Astrocyte (in vitro differentiated cells and primary cell): ENCODE data around the gene CCDC77. TPM values are rescaled to one million over a fixed set of nuclear protein-coding genes. Genes with fewer than 3 reads are reported as not detected.
"Not testable (repeated sequence)": the region's sequence is repeated elsewhere in the genome, so short reads cannot be mapped to it uniquely, and the experiment has no call there.

Experiments
- DNase-seq: peaks from one replicate; pipeline ENCODE4 v3.0.0-alpha.2; 2010; ENCODE audit warnings: low read depth
- FAIRE-seq: peaks from 2 replicates; lab custom pipeline; 2011; peaks lifted over from hg19 to GRCh38; lab: Jason Lieb, UNC
- H2AFZ ChIP-seq: 2 replicates; pipeline ENCODE4 v1.6.0; 2012; ENCODE audit warnings: low read depth, low read length, inconsistent platforms
- H3K27ac ChIP-seq: 2 replicates; pipeline ENCODE4 v1.5.1; 2011; ENCODE audit warnings: low read depth, low read length, inconsistent platforms
- H3K27me3 ChIP-seq: 2 replicates; pipeline ENCODE4 v1.6.0; 2011; ENCODE audit warnings: low read length, inconsistent platforms; ENCODE audit not compliant: insufficient read depth
- H3K36me3 ChIP-seq: 2 replicates; pipeline ENCODE4 v1.5.1; 2011; ENCODE audit warnings: low read length, inconsistent platforms; ENCODE audit not compliant: insufficient read depth
- H3K4me1 ChIP-seq: 2 replicates; pipeline ENCODE4 v1.5.1; 2011; ENCODE audit warnings: low read length, inconsistent platforms; ENCODE audit not compliant: insufficient read depth
- H3K4me2 ChIP-seq: 2 replicates; pipeline ENCODE4 v1.6.0; 2012; ENCODE audit warnings: low read length, inconsistent platforms
- H3K4me3 ChIP-seq: 2 replicates; pipeline ENCODE4 v1.5.1; 2011; ENCODE audit warnings: low read depth, mild to moderate bottlenecking, low read length, inconsistent platforms; ENCODE audit not compliant: insufficient read depth
- H3K79me2 ChIP-seq: 2 replicates; pipeline ENCODE4 v1.6.0; 2012; ENCODE audit warnings: mild to moderate bottlenecking, low read length, inconsistent platforms; ENCODE audit not compliant: insufficient read depth
- H3K9ac ChIP-seq: 2 replicates; pipeline ENCODE4 v1.6.0; 2012; ENCODE audit warnings: mild to moderate bottlenecking, low read length, inconsistent platforms
- H3K9me3 ChIP-seq: 2 replicates; pipeline ENCODE4 v1.5.1; 2012; ENCODE audit warnings: low read depth, mild to moderate bottlenecking, low read length, inconsistent platforms; ENCODE audit not compliant: insufficient read depth
- H4K20me1 ChIP-seq: 2 replicates; pipeline ENCODE4 v1.6.0; 2012; ENCODE audit warnings: low read length, inconsistent platforms; ENCODE audit not compliant: insufficient read depth
- H3K27ac Mint-ChIP-seq: one replicate; pipeline ENCODE4 v1.8.0; 2021; ENCODE audit warnings: mild to moderate bottlenecking, mixed read lengths; ENCODE audit not compliant: unreplicated experiment
- H3K27me3 Mint-ChIP-seq: one replicate; pipeline ENCODE4 v1.8.0; 2021; ENCODE audit warnings: low read depth, mixed read lengths; ENCODE audit not compliant: unreplicated experiment
- H3K36me3 Mint-ChIP-seq: one replicate; pipeline ENCODE4 v1.8.0; 2021; ENCODE audit warnings: low read depth, mixed read lengths; ENCODE audit not compliant: unreplicated experiment
- H3K4me1 Mint-ChIP-seq: one replicate; pipeline ENCODE4 v1.8.0; 2021; ENCODE audit warnings: low read depth, mixed read lengths; ENCODE audit not compliant: unreplicated experiment
- H3K4me3 Mint-ChIP-seq: one replicate; pipeline ENCODE4 v1.8.0; 2021; ENCODE audit warnings: mild to moderate bottlenecking, moderate library complexity, mixed read lengths; ENCODE audit not compliant: unreplicated experiment
- H3K9me3 Mint-ChIP-seq: one replicate; pipeline ENCODE4 v1.8.0; 2021; ENCODE audit warnings: mild to moderate bottlenecking, mixed read lengths; ENCODE audit not compliant: unreplicated experiment
- EZH2 ChIP-seq: IDR thresholded peaks from 2 replicates; pipeline ENCODE4 v1.6.1; 2012; ENCODE audit warnings: mild to moderate bottlenecking, low read length, inconsistent platforms; ENCODE audit not compliant: insufficient read depth
- total RNA-seq: library from RNA; stranded (reverse); gene quantifications from 2 replicates; pipeline ENCODE4 v1.2.1, GENCODE V29; 2021
- TF ChIP-seq, protein P1 (sequence below): IDR thresholded peaks from 2 replicates; pipeline ENCODE4 v1.5.1; 2011; ENCODE audit warnings: low read depth, mild to moderate bottlenecking, inconsistent platforms, low read length, moderate library complexity; ENCODE audit not compliant: insufficient read depth

CCDC77 gene
- total RNA-seq, 1 donor from 2014 or later: 9.3 TPM

GRCh38 chr12:359091-359490, 42.4 kb upstream of the CCDC77 start:
- H3K4me3 Mint-ChIP-seq: no peak overlapping the region
- Histone ChIP-seq H2AFZ (no peak overlapping the region), H4K20me1 (peaks cover 25% of the 10 kb centered on the region), H3K36me3 (peaks cover 40% of the 10 kb centered on the region), H3K4me1 (peaks cover 9% of the 10 kb centered on the region), H3K4me2 (no peak overlapping the region), H3K4me3 (no peak overlapping the region), H3K9me3 (no peaks in the 10 kb centered on the region), H3K79me2 (peaks cover 27% of the 10 kb centered on the region), H3K27me3 (no peaks in the 10 kb centered on the region), H3K9ac (no peak overlapping the region), H3K27ac (no peak overlapping the region)
- FAIRE-seq: no peak
- peaks cover 11% of the 10 kb centered on the region for H3K4me1 Mint-ChIP-seq
- H3K9me3 Mint-ChIP-seq: peaks cover 3% of the 10 kb centered on the region
- no peak overlapping the region for H3K27ac Mint-ChIP-seq
- H3K36me3 Mint-ChIP-seq: peaks cover 43% of the 10 kb centered on the region
- no peak for TF ChIP-seq EZH2
- TF ChIP-seq, protein P1, sequence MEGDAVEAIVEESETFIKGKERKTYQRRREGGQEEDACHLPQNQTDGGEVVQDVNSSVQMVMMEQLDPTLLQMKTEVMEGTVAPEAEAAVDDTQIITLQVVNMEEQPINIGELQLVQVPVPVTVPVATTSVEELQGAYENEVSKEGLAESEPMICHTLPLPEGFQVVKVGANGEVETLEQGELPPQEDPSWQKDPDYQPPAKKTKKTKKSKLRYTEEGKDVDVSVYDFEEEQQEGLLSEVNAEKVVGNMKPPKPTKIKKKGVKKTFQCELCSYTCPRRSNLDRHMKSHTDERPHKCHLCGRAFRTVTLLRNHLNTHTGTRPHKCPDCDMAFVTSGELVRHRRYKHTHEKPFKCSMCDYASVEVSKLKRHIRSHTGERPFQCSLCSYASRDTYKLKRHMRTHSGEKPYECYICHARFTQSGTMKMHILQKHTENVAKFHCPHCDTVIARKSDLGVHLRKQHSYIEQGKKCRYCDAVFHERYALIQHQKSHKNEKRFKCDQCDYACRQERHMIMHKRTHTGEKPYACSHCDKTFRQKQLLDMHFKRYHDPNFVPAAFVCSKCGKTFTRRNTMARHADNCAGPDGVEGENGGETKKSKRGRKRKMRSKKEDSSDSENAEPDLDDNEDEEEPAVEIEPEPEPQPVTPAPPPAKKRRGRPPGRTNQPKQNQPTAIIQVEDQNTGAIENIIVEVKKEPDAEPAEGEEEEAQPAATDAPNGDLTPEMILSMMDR: no peak
- no peak for DNase-seq
- no peaks in the 10 kb centered on the region for H3K27me3 Mint-ChIP-seq

DNA sequence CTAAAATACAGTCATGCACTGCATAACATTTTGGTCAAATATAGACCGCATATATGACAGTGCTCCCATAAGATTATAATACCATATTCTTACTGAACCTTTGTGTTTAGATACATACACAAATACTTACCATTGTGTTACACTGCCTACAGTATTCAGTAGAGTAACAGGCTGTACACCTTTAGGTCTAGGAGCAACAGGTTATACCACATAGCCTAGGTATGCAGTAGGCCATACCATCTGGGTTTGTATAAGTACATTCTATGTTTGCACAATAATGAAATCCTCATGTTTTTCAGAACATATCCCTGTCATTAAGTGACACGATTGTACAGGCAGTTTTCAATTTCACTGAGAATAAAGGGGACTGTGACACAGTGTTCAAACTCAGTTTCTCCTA, 34.6 kb upstream of the CCDC77 start:
- DNase-seq: no peak
- Histone ChIP-seq H3K4me1 (no peaks in the 10 kb centered on the region), H4K20me1 (peaks cover 18% of the 10 kb centered on the region), H3K4me3 (no peak overlapping the region), H3K9me3 (peaks cover 6% of the 10 kb centered on the region), H3K27me3 (no peaks in the 10 kb centered on the region), H2AFZ (no peak overlapping the region), H3K36me3 (peaks cover 46% of the 10 kb centered on the region), H3K4me2 (no peak overlapping the region), H3K9ac (no peak overlapping the region), H3K27ac (no peak overlapping the region), H3K79me2 (peaks cover 14% of the 10 kb centered on the region)
- Mint-ChIP-seq H3K36me3 (peaks cover 53% of the 10 kb centered on the region), H3K9me3 (peaks cover 11% of the 10 kb centered on the region), H3K27ac (no peak overlapping the region), H3K4me1 (no peaks in the 10 kb centered on the region), H3K4me3 (no peak overlapping the region), H3K27me3 (no peaks in the 10 kb centered on the region)
- TF ChIP-seq, protein P1: no peak
- no peak for FAIRE-seq

DNA sequence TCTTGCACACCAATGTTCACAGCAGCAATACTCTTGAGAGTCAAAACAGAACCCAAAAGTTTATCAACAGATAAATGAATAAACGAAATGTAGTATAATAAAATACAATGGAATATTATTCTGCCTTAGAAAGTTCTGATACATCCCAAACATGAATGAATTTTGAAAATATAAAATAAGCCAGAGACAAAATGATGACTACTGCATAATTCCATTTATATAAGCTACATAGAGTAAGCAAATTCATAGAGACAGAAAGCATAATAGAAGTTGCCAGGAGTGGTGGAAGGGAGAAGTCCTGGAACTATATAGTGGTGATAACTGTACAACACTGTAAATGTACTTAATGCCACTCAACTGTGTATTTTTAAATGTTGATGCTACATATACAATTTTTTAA, 33.5 kb upstream of the CCDC77 start:
- Mint-ChIP-seq H3K9me3 (peaks cover 17% of the 10 kb centered on the region), H3K27me3 (no peaks in the 10 kb centered on the region), H3K4me1 (no peaks in the 10 kb centered on the region), H3K27ac (no peak overlapping the region), H3K4me3 (no peak overlapping the region), H3K36me3 (peaks cover 50% of the 10 kb centered on the region)
- H3K4me1 ChIP-seq: no peaks in the 10 kb centered on the region
- TF ChIP-seq, protein P1: no peak
- no peak for TF ChIP-seq EZH2
- H3K4me3 ChIP-seq: no peak overlapping the region
- no peak overlapping the region for H3K9ac ChIP-seq
- no peak overlapping the region for H3K27ac ChIP-seq
- peaks cover 5% of the 10 kb centered on the region for H3K79me2 ChIP-seq
- FAIRE-seq (no peak), DNase-seq (no peak)
- H3K4me2 ChIP-seq: no peak overlapping the region
- peaks cover 35% of the 10 kb centered on the region for H3K36me3 ChIP-seq
- peaks cover 11% of the 10 kb centered on the region for H4K20me1 ChIP-seq
- no peak overlapping the region for H2AFZ ChIP-seq
- peaks cover 6% of the 10 kb centered on the region for H3K9me3 ChIP-seq
- no peaks in the 10 kb centered on the region for H3K27me3 ChIP-seq

DNA sequence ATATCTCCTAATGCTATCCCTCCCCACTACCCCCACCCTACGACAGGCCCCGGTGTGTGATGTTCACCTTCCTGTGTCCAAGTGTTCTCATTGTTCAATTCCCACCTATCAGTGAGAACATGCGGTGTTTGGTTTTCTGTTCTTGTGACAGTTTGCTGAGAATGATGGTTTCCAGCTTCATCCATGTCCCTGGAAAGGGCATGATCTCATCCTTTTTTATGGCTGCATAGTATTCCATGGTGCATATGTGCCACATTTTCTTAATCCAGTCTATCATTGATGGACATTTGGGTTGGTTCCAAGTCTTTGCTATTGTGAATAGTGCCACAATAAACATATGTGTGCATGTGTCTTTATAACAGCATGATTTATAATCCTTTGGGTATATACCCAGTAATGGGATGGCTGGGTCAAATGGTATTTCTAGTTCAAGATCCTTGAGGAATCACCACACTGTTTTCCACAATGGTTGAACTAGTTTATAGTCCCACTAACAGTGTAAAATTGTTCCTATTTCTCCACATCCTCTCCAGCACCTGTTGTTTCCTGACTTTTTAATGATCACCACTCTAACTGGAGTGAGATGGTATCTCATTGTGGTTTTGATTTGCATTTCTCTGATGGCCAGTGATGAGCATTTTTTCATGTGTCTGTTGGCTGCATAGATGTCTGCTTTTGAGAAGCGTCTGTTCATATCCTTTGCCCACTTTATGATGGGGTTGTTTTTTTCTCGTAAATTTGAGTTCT, 30.5 kb upstream of the CCDC77 start:
- DNase-seq, H3K27me3 Mint-ChIP-seq, H3K9me3 ChIP-seq, H3K4me2 ChIP-seq, H3K4me3 Mint-ChIP-seq, H3K79me2 ChIP-seq, FAIRE-seq, H3K9ac ChIP-seq, H3K27ac ChIP-seq, H3K4me1 ChIP-seq, H3K4me1 Mint-ChIP-seq, H3K27ac Mint-ChIP-seq, H3K4me3 ChIP-seq, H3K27me3 ChIP-seq, H2AFZ ChIP-seq: not testable (repeated sequence)
- Histone ChIP-seq H3K36me3 (peaks cover 21% of the 10 kb centered on the region), H4K20me1 (peaks cover 11% of the 10 kb centered on the region)
- peaks cover 22% of the 10 kb centered on the region for H3K9me3 Mint-ChIP-seq
- peaks cover 60% of the 10 kb centered on the region for H3K36me3 Mint-ChIP-seq
